NCI-H2171 treated with DMSO at 0.1 percent for 48 hours (cell line): ENCODE measurements around the gene FAM13A.
"Not testable (repeated sequence)": the region's sequence is repeated elsewhere in the genome, so short reads cannot be mapped to it uniquely, and the experiment has no call there.

ENCODE experiments used
- DNase-seq: peaks from one replicate; lab custom pipeline; 2025; lab: John Stamatoyannopoulos, UW

Gene FAM13A

DNA sequence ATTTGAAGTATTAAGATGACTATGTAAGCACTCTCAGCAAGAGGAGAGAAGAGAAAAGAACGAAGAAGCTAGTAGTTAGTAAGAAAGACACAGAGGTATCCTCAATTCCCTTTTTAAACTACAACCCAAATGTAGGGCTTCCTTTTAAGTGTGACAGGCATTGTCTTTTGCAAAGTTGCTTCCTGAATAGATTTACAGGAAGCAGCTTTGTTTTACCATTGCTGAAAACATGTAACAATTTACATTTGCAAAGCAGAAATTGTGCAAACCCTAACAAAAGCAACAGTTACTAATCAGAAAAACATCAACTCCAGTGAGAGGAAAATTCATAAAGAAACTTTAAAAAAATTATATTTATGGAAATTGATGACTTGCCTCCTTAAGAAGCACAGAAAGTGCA, 96.4 kb downstream of the FAM13A start:
- DNase-seq, result no peak

DNA sequence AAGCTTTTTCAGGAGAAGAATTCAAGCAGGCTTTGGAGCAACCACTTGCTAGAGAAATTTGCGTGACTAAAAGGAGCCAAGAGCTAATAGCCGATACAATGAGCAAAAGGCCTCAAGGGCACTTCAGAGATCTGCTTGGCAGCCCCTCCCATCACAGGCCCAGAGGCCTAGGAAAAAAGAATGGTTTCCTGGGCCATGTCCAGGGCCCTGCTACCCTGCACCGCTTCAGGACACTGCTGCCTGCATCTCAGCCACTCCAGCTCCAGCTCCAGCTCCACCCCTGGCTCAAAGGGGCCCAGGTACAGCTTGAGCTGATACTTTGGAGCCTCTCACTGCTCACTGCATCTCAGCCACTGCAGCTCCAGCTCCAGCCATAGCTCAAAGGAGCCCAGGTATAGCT, 98.9 kb downstream of the FAM13A start:
- no peak for DNase-seq

DNA sequence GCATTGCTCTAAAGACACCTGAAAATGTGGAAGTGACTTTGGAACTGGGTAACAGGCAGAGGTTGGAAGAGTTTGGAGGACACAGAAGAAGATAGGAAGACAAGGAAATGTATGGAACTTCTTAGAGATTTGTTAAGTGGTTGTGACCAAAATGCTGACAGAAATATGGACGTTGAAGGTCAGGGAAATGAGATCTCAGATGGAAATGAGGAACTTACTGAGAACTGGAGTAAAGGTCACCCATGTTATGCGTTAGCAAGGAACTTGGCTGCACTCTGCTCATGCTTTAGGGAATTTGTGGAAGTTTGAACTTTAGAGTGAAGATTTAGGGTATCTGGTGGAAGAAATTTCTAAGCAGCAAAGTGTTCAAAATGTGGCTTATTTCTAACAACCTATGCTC, 99.4 kb downstream of the FAM13A start:
- no peak for DNase-seq

DNA sequence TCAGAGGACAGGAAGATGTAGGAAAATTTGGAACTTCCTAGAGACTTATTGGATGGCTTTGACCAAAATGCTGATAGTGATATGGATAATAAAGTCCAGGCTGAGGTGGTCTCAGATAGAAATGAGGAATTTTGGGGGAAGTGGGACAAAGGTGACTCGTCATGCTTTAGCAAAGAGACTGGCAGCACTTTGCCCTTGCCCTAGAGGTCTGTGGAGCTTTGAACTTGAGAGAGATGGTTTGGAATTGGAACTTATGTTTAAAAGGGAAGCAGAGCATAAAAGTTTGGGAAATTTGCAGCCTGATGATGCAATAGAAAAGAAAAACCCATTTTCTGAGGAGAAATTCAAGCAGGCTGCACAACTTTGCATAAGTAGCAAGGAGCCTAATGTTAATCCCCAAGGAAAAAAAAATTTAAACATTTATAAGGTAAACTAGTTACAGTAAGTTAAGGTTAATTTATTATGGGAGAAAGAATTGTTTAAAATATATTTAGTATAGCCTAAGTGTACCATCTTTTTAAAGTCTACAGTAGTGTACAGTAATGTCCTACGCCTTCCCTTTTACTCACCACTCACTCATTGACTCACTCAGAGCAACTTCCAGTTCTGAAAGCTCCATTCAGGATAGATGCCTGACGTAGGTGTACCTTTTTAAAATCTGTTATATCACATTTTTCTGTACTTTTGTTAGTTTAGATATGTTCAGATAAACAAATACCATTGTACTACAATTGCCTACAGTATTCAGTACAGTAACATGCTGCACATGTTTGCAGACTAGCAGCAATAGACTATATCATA, 101.2 kb downstream of the FAM13A start:
- DNase-seq, result no peak

DNA sequence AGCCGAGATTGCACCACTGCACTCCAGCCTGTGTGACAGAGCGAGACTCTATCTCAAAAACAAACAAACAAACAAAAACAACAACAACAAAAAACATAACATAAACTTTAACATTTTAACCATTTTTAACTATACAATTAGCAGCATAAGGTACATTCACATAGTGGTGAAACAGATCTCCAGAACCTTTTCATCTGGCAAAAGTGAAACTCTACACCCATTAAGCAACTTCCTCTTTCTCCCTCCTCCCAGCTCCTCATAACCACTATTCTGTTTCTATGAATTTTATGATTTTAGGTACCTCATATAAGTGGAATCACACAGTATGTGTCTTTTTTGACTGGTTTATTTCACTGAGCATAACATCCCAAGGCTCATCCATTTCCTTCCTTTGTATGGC, 103.6 kb downstream of the FAM13A start:
- DNase-seq, result no peak

DNA sequence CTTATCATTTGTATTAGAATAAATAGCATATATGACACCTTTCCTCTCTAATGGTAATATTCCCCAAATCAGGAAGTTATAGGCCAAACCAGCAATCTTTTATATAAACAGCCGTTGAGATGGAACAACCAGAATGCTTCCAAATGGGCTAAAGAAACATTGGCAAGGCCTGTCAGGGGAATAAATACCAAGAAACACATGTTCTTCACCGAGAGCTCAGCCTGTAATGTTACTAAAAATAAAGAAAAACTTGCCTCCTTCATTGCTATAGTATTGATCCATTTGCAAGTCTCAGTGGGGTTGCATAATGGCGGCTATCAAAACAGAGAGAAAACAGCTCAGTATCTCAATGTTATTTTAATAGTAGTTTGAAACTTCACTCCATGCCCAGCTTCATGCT, 104.9 kb downstream of the FAM13A start:
- DNase-seq, result no peak

DNA sequence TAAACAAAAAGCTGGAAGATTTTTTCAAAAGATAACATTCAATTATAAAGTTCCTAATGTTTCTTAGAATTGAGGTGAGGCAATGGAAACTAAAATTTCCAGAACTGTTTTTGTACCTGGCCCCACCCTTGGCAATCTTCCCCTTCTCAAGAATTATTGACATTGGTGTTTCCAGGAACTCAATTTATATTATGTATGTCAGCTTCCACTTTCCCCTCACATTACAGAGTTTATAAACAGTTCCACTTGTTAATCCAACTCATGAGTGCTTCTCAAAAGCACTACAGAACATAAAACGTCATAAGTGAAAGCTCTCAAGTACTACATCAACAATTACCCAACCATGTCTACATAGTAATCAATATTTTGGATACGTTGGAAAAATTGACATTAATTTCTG, 107.4 kb downstream of the FAM13A start:
- DNase-seq, result no peak

DNA sequence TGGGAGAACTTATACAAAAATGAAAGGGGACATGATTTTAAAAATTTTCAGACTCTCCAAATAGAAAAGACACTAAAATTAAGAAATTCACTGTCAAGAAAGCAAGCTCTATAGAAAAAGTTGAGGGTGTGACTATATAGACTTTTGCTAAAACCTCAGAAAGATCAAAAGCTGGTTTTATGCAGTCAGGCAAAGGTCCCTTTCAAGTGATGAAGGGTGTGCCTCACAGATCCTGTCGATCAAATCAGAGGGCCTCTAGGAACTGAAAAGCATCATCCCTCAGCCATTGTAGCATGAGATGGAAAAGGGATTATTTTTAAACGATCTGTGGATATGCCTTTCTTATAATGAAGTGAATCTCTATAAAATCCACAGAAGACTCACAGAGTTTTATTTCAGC, 116.5 kb downstream of the FAM13A start:
- DNase-seq, result no peak

DNA sequence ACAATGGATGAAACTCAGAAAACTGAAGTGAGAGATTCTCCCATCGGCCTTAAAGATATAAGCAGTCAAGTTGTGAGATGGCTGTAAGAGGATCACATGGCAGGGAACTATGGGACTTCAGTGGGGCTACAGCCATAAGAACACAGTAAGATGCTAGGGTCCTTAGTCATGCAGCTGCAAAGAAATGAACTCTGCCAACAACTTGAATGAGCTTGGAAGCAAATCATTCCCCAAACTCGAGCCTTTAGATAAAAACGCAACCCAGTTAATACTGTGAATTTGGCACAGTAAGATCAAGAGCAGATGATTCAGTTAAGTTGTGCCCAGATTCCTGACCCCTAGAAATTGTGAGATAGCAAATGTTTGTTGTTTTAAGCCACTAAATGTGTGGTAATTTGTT, 117.3 kb downstream of the FAM13A start:
- DNase-seq, result no peak

DNA sequence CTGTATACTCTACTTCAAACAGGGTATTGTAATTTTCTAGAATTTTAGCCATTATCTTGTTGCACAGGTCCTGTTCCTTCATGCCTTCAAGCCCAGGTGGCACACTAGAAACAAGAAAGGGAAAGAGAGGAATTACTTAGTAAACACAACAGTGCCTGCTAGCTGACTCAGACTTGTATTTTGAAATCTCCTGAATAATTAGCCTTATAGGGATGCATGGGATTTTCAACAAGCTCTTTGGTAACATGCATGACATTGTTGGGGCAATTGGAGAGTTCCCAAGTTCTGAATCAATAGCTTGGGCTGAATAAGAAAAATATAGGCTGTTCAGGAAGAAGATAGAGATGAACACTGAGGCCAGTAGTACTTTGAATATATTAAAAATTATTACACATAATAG, 118.8 kb downstream of the FAM13A start:
- DNase-seq, result no peak

DNA sequence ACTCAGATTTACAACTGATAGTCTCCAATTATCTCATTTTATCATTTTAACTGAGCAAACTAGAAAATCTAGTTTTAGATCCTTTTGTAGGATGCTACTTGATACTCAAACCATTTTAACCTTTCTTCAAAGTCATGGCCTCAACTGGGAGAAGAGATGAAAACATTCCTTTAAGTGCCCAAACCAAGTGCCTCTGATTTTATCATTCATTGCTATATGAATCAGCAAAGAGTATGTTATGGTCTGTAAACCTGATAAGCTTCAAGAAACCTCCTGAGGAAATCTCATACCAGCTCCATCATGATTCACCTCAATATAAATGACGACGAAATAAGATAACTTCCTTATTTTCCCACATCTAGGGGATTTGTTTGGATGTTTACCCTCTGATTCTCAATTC, 119.9 kb downstream of the FAM13A start:
- no peak for DNase-seq

DNA sequence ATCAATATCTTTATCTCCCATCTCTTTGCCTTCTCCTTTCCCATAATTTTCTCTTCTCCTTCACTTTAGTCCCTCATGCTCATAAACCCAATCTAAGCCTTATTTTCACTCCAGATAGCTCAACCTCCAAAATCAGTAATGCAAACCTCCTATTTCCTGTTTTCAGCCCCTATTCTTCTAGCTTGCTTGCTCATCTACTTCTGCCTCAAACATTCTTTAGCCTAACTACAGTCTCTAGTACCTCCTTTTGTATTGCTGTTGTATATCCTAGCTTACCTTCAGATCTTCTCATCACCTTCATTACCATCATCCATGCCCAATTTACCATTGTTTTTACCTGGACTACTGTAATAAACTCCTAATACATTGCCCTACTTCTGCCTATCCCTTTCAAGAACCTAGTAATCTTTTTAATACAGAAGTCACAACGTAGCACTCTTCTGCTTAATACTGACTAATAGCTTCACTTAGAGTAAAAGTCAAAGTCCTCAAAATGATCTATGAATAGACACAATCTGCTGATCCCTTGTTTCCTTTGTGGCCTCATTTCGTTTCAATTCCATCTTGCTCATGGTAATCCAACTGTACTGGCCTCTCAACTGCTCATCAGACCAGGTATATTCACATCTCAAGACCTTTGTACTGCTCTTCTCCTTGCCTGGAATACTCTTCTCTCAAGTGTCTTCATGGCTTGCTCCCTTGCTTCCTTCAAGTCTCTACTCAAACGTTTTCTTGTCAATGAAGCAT, 123.4 kb downstream of the FAM13A start:
- DNase-seq, result no peak

DNA sequence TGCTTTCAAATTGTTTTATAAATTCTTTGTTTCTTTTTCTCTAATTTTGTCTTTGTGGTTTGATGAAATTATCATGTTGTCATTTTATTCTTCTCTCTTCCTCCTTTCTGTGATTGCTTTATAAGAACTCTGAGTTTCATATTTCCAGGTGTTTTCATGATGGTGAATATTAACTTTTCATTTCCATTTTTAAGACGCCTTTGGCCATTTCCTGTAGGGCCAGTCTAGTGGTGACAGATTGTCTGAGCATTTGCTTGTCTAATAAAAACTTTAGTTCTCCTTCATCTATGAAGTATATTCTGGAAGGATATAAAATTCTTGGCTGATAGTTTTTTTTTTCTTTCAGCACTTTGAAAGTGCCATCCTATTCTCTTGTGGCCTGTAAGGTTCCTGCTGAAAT, 128.1 kb downstream of the FAM13A start:
- DNase-seq, result no peak

DNA sequence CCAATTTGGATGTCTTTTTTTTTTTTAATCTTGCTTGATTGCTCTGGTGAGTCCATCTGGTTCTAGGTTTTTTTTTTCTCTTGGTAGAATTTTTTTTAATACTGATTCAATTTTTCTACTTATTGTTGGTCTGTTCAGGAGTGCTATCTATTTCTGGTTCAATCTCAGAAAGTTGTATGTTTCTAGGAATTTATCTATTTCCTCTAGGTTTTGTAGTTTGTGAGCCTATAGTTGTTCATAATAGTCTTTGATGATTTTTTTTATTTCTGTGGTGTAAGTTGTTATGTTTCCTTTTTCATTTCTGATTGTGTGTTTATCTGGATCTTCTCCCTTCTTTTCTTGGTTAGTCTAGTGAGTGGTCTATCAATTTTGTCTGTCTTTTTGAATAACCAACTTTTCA, 129.6 kb downstream of the FAM13A start:
- peak; percentile 23 for DNase-seq

DNA sequence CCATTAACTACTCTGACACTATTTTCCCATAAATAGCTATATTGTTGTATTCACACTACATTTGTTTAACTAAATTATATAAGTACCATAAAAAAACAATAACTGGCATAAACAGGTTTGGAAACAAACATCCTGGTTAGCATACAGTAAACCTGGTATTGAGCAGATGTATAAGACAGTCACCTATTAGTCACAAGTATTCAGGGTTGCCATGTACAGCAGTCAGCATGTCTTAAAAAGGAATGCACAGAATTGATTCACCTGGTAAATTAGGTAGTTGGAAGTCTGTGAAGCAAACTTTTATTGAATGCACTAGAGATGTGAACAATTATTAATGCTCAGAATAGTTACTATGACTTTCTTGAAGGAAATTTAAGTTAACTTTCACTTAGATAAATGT, 137.9 kb downstream of the FAM13A start:
- DNase-seq, result no peak

DNA sequence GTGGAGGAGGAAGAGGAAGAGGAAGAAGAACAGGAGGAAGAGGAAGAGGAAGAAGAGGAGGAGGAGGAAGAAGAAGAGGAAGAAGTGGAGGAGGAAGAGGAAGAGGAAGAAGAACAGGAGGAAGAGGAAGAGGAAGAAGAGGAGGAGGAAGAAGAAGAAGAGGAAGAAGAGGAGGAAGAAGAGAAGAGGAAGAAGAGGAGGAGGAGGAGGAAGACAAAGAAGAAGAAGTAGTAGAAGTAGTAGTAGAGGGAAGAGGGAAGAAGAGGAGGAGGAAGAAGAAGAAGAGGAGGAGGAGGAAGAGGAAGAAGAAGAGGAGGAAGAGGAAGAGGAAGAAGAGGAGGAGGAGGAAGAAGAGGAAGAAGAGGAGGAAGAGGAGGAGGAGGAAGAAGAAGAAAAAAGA, 143.8 kb downstream of the FAM13A start:
- DNase-seq, result not testable (repeated sequence)

DNA sequence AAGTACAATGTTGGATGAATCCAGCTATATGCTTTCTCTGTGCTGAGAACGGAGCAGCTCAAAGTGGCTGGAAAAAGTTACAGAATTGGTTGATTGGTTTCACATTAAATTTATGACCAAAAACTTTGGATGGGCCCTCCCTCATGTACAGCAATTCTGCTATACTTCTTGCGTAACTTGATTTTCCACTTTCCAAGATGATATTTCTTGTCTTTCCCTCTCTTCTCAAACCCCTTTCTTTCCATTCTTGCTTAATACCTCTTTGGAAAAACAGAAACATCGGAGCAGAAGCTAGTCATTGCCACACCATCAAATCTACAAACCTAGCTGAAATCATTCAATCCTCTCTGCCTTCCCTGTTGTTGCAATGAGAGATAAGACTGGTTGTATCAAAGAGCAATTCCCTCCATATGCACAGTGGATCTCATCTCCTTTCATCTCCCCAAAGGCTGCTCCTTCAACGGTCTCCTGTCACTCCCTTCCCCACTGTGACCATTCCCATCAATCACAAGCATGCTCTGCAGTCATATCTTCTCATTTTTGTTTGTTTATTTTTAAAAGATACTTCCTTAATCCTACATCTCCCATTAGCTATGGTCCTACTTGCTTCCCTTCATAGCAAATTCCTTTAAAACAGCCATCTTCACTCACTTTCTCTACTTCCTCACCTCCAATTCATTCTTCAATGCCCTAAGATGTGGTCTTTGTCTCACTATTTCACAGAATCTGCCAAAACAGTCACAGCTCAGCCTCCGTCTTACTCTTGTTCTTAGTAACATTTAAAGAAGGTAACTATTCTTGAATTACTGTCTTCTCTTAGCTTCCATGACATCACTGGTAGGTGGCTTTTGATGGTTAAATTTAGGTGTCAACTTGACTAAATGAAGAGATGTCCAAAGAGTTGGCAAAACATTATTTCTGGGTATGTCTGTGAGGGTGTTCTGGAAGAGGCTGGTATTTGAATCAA, 145.5 kb downstream of the FAM13A start:
- DNase-seq, result no peak

DNA sequence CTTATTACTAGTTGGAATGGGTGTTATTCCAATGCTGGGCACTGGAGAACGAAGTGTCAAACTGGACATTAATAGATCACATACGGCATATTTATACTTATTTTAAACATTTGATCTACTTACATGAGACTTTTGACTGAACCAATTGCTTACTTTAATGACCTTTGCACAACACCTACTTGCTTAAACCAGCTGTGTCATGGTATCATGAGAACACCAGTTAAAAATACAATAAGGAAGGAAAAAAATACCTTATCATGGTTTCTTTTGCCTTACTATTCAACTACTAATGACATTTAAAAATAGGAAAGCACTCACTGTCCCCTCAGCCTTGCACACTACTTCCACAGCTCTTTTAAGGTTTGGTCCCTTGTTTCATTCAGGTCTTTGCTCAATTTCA, 146.9 kb downstream of the FAM13A start:
- DNase-seq, result no peak

DNA sequence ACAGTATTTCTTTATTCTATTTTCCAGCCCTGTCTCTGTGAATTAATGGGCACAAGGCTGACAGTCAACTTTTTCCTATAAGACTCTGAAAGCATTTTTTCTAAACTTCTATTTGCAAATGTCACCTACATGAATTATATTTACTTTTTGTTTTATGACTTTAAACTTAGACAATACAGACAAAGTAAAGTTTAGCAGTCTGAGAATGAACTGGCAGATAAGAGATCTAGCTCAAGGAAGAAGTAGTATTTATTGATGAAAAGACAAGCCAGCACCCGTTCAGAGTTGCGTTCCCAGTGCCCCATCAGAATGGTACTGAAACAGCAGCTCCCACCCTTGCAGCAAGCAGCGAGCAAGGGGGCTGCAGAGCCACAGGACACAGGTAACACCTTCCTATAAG, 148.5 kb downstream of the FAM13A start:
- DNase-seq, result no peak

DNA sequence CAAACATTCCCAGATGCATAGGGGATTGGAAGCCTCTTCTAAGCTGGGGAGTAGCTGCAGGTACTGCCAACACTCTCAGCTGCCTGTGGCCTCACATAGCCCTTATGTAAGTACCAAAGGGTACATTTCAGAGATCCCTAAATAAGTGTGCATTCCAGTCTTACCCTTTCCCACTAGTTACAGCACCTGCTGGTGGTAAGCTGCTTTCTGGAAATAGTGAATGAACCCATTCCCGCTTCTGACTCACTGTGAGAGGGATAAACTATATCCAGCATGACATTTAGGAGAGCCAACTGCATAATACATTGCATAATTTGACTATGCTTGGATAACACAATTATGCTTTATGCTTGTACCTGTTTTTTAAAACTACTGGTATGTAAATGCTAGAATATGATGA, 149.0 kb downstream of the FAM13A start:
- DNase-seq, result no peak

DNA sequence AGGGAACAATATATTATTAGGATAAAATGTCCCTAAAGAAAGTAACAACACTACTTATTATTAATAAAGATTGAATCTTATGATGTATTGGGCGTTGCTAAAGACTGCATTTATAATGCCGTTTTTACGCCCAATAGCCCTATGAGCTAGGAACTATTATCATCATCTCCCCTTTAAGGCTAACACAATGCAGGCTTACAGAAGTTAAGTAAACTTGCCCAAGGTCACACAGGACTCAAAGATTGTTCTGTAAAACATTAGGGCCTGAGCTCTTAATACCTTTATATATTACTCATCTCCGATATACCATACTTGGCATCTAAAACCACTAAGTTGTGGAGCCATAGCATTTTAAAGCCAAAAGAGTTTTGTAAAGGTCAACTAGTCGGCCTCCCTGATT, 149.5 kb downstream of the FAM13A start:
- DNase-seq, result no peak

DNA sequence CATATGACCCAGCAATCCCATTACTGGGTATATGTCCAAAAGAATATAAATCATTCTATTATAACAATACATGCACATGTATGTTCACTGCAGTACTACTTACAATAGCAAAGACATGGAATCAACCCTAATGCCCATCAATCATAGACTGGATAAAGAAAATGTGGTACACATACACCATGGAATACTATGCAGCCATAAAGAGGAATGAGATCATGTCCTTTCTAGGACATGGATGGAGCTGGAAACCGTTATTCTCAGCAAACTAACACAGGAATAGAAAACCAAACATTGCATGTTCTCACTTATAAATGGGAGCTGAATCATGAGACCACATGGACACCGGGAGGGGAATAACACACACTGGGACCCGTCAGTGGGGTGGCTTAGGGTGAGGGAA, 152.7 kb downstream of the FAM13A start:
- DNase-seq, result not testable (repeated sequence)

DNA sequence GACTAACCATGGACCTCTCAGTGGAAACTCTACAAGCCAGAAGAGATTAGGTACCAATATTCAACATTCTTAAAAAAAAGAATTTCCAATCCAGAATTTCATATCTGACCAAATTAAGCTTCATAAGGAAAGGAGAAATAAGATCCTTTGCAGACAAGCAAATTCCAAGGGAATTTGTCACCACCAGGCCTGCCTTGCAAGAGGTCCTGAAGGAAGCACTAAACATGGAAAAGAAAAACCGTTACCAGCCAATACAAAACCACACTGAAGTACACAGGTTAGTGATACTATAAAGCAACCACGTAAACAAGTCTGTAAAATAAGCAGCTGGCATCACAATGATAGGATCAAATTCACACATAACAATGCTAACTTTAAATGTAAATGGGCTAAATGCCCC, 156.6 kb downstream of the FAM13A start:
- no peak for DNase-seq
